CD8-positive, alpha-beta memory T cell (primary cell): Measurements from ENCODE around the gene ELAVL2. TPM values are rescaled to one million over a fixed set of nuclear protein-coding genes. Genes with fewer than 3 reads are reported as not detected.

Experiments
- CTCF ChIA-PET: fragments of 350-600 bp; sonication (Branson Sonifier 250); formaldehyde crosslinking; loops from one replicate; lab custom pipeline; 2021; ENCODE audit warnings: antibody characterized with exemption; lab: Charles Lee
- POLR2A ChIA-PET: fragments of 350-600 bp; sonication (Branson Sonifier 250); formaldehyde crosslinking; loops from one replicate; lab custom pipeline; 2021; ENCODE audit warnings: antibody characterized with exemption; lab: Charles Lee
- DNase-seq, 5 donors: peaks; one replicate each; pipeline versions ENCODE4 v3.0.0 to v3.0.0-alpha.2; 2020 to 2022; ENCODE audit warnings: mixed read lengths in 1 of 5
- H3K27ac ChIP-seq: one replicate; pipeline ENCODE4 v1.7.0; 2013; ENCODE audit warnings: low read depth, mild to moderate bottlenecking, low read length, moderate library complexity
- H3K27me3 ChIP-seq: 2 replicates; pipeline ENCODE4 v1.7.0; 2013; ENCODE audit warnings: low read length, mild to moderate bottlenecking; ENCODE audit not compliant: insufficient read depth, poor library complexity, severe bottlenecking
- H3K36me3 ChIP-seq: 2 replicates; pipeline ENCODE4 v1.7.0; 2013; ENCODE audit warnings: mild to moderate bottlenecking, low read length, moderate library complexity; ENCODE audit not compliant: insufficient read depth
- H3K4me1 ChIP-seq: 2 replicates; pipeline ENCODE4 v1.7.0; 2013; ENCODE audit warnings: mild to moderate bottlenecking, low read length, moderate library complexity; ENCODE audit not compliant: insufficient read depth
- H3K4me3 ChIP-seq: 2 replicates; pipeline ENCODE4 v1.7.0; 2013; ENCODE audit warnings: mild to moderate bottlenecking, low read length
- H3K9me3 ChIP-seq: 2 replicates; pipeline ENCODE4 v1.7.0; 2013; ENCODE audit warnings: mild to moderate bottlenecking, low read length
- H3K27ac Mint-ChIP-seq, 8 donors: one replicate each; pipeline ENCODE4 v1.8.0; 2020 to 2021; ENCODE audit warnings: mixed read lengths in 8 of 8, mild to moderate bottlenecking in 6 of 8, inconsistent platforms in 3 of 8, moderate library complexity in 3 of 8
- H3K27me3 Mint-ChIP-seq, 2 donors: one replicate each; pipeline ENCODE4 v1.8.0; 2020 to 2021; ENCODE audit warnings: mixed read lengths in 2 of 2, mild to moderate bottlenecking in 1 of 2, moderate library complexity in 1 of 2
- H3K36me3 Mint-ChIP-seq, 3 donors: one replicate each; pipeline ENCODE4 v1.8.0; 2020 to 2021; ENCODE audit warnings: mixed read lengths in 3 of 3, inconsistent platforms in 1 of 3, mild to moderate bottlenecking in 1 of 3
- H3K4me1 Mint-ChIP-seq, 3 donors: one replicate each; pipeline ENCODE4 v1.8.0; 2020 to 2021; ENCODE audit warnings: mixed read lengths in 3 of 3, inconsistent platforms in 1 of 3, mild to moderate bottlenecking in 1 of 3
- H3K4me3 Mint-ChIP-seq, 7 donors: one replicate each; pipeline ENCODE4 v1.8.0; 2020 to 2021; ENCODE audit warnings: mixed read lengths in 7 of 7, mild to moderate bottlenecking in 6 of 7, moderate library complexity in 4 of 7, inconsistent platforms in 2 of 7
- H3K9me3 Mint-ChIP-seq, 5 donors: one replicate each; pipeline ENCODE4 v1.8.0; 2020 to 2022; ENCODE audit warnings: mixed read lengths in 5 of 5, mild to moderate bottlenecking in 3 of 5, moderate library complexity in 2 of 5, inconsistent platforms in 1 of 5
- polyA plus RNA-seq: library from polyadenylated mRNA; unstranded; fragments of 300-500 nt; fragmentation: Illumina TruSeq; gene quantifications from one replicate; pipeline ENCODE4 v1.2.3, GENCODE V29; 2021
- total RNA-seq, 2 experiments: library from RNA; stranded (reverse); gene quantifications; one replicate each; pipeline ENCODE4 v1.2.3, GENCODE V29; 2021

Gene ELAVL2
- total RNA-seq (not detected), polyA plus RNA-seq (not detected)

DNA sequence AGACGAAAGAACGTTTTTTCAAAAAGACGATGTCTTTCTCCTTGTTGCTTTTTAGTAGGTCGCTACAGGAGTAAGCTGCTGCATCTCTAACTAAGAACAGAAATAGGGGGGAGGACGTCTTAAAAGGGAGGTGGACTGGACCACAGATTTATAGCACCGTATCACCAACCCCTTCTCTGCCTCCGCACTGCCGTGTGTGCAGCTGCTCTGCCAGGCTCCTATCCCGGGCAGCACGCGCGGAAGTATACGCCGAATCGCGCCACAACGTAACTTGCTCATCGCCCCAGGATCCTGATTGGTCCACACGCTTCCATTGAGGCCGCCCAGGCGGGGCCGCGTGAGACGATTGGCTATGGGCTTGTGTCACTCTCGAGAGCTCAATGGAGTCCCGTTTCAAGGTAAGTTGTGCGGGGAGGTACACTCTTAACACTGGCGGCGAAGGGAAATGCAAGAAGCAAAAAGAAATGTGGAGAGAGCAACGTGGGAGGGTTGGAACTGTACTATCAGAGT lies at the start of gene ELAVL2:
Gene ELAVL2, minus strand, starts transcription at position 121 of the 510 bp plus-strand sequence. CDS start 64,006 bp downstream, outside the sequence.
- Histone ChIP-seq H3K4me1 (no peaks in the 10 kb centered on the region), H3K9me3 (no peaks in the 10 kb centered on the region), H3K27me3 (no peaks in the 10 kb centered on the region), H3K36me3 (no peaks in the 10 kb centered on the region), H3K27ac (no peak within 1 kb of the TSS), H3K4me3 (no peak within 1 kb of the TSS)
- no peak within 1 kb of the TSS for H3K4me3 Mint-ChIP-seq
- peak in 2 of 5 donors; percentile 7 to 36 for DNase-seq
- H3K4me1 Mint-ChIP-seq: no peaks in the 10 kb centered on the region
- H3K36me3 Mint-ChIP-seq: no peaks in the 10 kb centered on the region
- H3K9me3 Mint-ChIP-seq: peaks cover 11 to 25% (median 13%) of the 10 kb centered on the region in 5 donors
- no peak within 1 kb of the TSS for H3K27ac Mint-ChIP-seq
- CTCF ChIA-PET: no interaction called here
- POLR2A ChIA-PET: no interaction called here
- peaks cover 26 to 34% of the 10 kb centered on the region in 2 donors for H3K27me3 Mint-ChIP-seq

DNA sequence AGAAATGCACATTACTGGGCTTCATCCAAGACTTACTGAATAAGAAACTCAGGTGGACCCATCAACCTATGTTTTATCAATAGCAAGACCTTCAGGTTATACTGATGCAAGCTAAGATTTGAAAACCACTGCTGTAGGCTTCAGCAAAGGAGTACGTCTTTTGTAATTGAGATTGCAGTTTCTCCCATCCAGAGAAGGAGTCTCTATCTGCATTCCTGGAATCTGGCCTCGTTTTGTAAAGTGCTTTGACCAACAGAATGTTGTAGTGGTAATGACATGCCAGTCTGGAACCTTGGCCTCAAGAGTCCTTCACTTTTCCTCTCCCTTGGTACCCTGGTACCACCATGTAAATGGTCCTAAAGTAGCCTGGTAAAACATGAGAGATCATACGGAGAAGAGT lies 32.2 kb upstream of the ELAVL2 start:
- Mint-ChIP-seq H3K4me1 (no peaks in the 10 kb centered on the region), H3K27ac (peak overlapping the region in 1 of 8 donors; percentile 22), H3K4me3 (no peak overlapping the region), H3K36me3 (no peaks in the 10 kb centered on the region), H3K9me3 (peaks cover 3 to 37% (median 22%) of the 10 kb centered on the region in 5 donors), H3K27me3 (no peaks in the 10 kb centered on the region)
- H3K36me3 ChIP-seq: no peaks in the 10 kb centered on the region
- DNase-seq: no peak
- POLR2A ChIA-PET: no interaction called here
- no peak overlapping the region for H3K27ac ChIP-seq
- CTCF ChIA-PET: no interaction called here
- H3K27me3 ChIP-seq: no peaks in the 10 kb centered on the region
- H3K4me3 ChIP-seq: no peak overlapping the region
- H3K4me1 ChIP-seq: no peaks in the 10 kb centered on the region
- H3K9me3 ChIP-seq: no peaks in the 10 kb centered on the region

DNA sequence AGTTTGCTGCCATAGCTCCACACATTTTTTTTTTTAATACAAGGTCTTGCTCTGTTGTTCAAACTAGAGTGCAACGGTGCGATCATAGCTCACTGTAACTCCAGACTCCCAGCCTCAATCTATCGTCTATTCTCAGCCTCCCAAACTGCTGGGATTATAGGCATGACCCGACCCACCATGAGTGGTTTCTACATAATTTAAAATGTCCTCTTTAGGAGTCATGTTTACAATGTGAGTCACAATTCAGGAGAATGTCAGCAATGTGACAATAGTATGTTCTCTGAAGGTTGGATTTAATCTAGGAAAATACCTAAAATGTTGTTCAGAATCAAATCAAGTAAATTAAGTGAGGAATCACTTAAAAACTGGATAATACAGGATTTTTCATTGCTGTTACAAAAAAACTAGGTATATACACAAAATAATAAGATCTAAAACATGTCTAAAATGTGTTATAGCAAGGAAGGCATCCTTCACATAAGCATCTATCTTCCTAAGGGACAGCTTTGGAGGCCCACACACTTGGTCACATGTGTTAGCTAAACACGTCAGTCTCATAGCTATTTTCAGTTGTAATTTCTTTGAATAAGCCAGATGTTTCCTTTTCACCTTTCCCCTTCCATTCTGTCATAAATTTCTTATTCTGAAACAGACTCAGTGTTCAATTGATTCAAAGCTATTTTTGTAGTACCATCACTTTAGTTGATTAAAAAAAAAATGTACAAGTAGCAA lies 30.0 kb upstream of the ELAVL2 start:
- Mint-ChIP-seq H3K27ac (no peak overlapping the region), H3K27me3 (peaks cover 0 to 5% of the 10 kb centered on the region in 2 donors), H3K4me3 (no peak overlapping the region), H3K4me1 (no peaks in the 10 kb centered on the region), H3K36me3 (no peaks in the 10 kb centered on the region), H3K9me3 (peaks cover 5 to 36% (median 14%) of the 10 kb centered on the region in 5 donors)
- H3K27ac ChIP-seq: no peak overlapping the region
- CTCF ChIA-PET: no interaction called here
- no peaks in the 10 kb centered on the region for H3K27me3 ChIP-seq
- no peak overlapping the region for H3K4me3 ChIP-seq
- no peaks in the 10 kb centered on the region for H3K9me3 ChIP-seq
- DNase-seq: no peak
- no peaks in the 10 kb centered on the region for H3K4me1 ChIP-seq
- POLR2A ChIA-PET: no interaction called here
- no peaks in the 10 kb centered on the region for H3K36me3 ChIP-seq

DNA sequence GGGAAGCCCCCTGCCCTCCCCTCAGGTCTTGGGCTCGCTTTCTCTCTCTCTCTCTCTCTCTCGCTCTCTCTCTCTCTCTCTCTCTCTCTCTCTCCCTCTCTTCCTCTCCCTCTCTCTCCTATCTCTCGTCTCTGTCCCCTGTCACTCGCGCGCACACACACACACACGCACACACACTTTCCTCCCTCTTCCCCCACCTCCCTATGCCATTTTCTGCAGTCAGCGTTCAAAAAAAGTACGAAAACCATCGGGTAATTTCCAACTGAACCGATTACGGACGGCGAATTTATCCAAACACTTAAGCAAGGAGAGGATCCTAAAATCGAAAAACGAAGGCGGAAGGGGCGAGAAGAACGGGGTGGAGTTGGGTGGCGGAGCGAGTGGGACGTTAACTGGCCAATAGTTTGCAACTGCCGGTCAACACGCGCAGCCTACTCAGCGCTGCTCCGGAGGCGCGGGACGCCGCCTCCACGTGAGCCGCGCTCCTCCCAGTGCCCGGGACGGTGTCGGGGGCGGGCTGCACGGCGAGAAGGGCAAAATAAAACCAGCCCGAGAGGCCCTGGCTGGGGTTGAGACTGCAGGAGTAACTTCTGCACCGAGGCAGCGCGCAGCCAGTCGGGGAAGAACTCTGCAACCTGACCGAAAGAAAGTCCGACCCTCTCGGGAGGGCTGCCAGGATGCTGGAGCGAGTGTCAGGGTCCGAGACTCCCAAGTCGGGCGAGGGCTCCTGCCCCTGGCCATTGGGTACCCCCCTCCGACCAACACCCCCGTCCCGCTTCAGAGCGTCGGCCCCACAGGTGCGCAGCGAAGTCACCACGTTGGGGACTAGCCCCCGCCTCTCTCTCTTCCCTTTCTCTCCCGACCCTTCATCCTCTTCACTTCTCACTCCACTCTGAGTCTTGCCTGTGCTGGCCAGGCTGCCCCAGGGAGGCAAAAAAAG lies 24.9 kb upstream of the ELAVL2 start:
- POLR2A ChIA-PET: no interaction called here
- H3K36me3 ChIP-seq: no peaks in the 10 kb centered on the region
- H3K4me1 ChIP-seq: no peaks in the 10 kb centered on the region
- no peaks in the 10 kb centered on the region for H3K27me3 ChIP-seq
- H3K9me3 ChIP-seq: no peaks in the 10 kb centered on the region
- CTCF ChIA-PET: no interaction called here
- Mint-ChIP-seq H3K36me3 (no peaks in the 10 kb centered on the region), H3K27ac (no peak overlapping the region), H3K27me3 (peaks cover 3 to 16% of the 10 kb centered on the region in 2 donors), H3K9me3 (peaks cover 3 to 18% (median 13%) of the 10 kb centered on the region in 5 donors), H3K4me3 (peak overlapping the region in 1 of 7 donors; percentile 15), H3K4me1 (no peaks in the 10 kb centered on the region)
- H3K4me3 ChIP-seq: no peak overlapping the region
- DNase-seq: no peak
- no peak overlapping the region for H3K27ac ChIP-seq

DNA sequence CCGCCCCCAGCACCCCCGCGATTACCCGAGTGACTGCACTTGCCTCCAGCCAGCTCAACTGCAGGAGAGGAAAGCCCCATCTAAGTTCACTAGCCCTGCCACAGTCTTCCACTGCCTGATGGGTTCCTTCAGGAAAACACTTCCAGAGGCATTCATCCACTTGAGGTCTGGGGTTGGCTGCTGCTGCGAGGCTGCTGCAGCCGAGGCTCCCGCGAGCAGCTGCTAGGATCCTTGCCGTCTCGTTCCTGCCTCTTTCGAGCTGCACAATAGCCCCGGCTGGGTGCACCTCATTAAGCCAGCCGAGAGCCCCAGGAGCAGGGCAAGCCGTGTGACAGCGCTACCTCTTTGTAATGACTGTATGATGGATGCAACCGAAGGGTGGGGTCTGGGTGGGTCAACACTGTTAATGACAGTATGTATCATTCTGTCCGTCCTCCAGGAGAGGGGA lies 24.2 kb upstream of the ELAVL2 start:
- no peak overlapping the region for H3K27ac Mint-ChIP-seq
- peak overlapping the region in 1 of 7 donors; percentile 48 for H3K4me3 Mint-ChIP-seq
- H3K27ac ChIP-seq: no peak overlapping the region
- H3K4me3 ChIP-seq: no peak overlapping the region
- ChIA-PET POLR2A (no interaction called here), CTCF (no interaction called here)
- H3K36me3 Mint-ChIP-seq: no peaks in the 10 kb centered on the region
- H3K9me3 Mint-ChIP-seq: peaks cover 3 to 18% (median 13%) of the 10 kb centered on the region in 5 donors
- no peaks in the 10 kb centered on the region for H3K36me3 ChIP-seq
- H3K27me3 ChIP-seq: no peaks in the 10 kb centered on the region
- DNase-seq: no peak
- H3K4me1 Mint-ChIP-seq: no peaks in the 10 kb centered on the region
- H3K27me3 Mint-ChIP-seq: peaks cover 3 to 16% of the 10 kb centered on the region in 2 donors
- H3K9me3 ChIP-seq: no peaks in the 10 kb centered on the region
- H3K4me1 ChIP-seq: no peaks in the 10 kb centered on the region

DNA sequence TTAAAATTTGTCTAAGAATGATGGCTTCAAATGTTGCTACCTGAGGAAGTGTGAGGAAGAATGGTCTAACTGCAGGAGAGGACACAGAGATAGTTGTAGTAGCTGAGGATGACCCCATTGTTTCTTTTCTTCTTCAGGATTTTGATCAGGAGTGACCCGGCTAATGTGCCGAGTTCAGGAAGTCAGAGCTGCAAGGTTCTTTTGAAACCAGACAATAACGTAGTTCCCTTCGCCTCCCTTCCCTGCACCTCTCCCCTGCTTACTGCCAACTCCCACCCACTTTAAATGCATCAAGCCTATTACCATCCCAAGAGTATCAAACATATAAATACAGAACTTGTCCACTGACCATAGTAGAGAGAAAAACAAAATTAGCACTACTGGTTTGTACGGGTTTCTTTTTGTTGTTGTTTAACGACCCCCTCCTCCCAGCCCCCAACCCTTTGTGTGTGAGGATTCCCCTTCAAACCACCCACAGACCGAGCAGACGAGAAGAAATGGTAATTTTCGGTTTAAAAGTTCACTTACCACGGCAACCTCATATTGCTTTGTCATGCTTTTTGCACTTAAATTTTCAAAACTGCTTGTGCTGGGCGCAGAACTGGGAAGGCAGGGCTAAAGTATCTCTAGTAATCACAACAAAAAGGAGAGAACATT lies 23.5 kb upstream of the ELAVL2 start:
- no peaks in the 10 kb centered on the region for H3K27me3 ChIP-seq
- no peaks in the 10 kb centered on the region for H3K9me3 ChIP-seq
- no peaks in the 10 kb centered on the region for H3K36me3 Mint-ChIP-seq
- no peak overlapping the region for H3K27ac ChIP-seq
- peaks cover 3 to 16% of the 10 kb centered on the region in 2 donors for H3K27me3 Mint-ChIP-seq
- ChIA-PET CTCF (no interaction called here), POLR2A (no interaction called here)
- H3K4me1 Mint-ChIP-seq: no peaks in the 10 kb centered on the region
- no peaks in the 10 kb centered on the region for H3K36me3 ChIP-seq
- no peak for DNase-seq
- H3K27ac Mint-ChIP-seq: no peak overlapping the region
- no peak overlapping the region for H3K4me3 Mint-ChIP-seq
- H3K9me3 Mint-ChIP-seq: peaks cover 3 to 18% (median 13%) of the 10 kb centered on the region in 5 donors
- H3K4me3 ChIP-seq: no peak overlapping the region
- no peaks in the 10 kb centered on the region for H3K4me1 ChIP-seq

DNA sequence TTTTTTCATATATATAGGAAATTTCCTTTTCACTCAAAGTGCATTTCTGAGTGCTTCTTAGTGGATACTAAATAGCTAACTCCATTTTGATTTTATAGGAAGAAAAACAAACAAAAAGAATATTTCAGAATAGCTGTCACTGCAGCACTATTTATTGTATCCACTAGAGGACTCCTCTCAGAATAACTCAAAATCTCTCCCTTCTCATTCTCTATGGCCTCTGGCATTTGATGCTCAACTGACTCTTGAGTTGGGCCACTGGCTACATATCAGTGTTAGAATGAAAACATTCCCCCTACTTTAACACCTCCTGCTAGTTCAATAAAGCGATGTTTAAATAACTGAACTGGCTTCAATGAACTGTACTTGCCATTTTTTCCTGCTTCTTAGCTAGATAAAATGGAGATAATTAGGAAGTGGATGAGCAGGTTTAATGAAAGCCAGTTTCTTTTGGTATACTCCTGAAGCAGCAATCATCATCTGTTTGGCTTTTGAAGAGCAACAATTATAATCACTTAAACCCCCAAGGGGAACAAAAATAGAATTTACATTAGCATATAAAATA lies 16.6 kb upstream of the ELAVL2 start:
- ChIA-PET CTCF (no interaction called here), POLR2A (no interaction called here)
- Mint-ChIP-seq H3K4me1 (no peaks in the 10 kb centered on the region), H3K9me3 (peaks cover 0 to 5% (median 3%) of the 10 kb centered on the region in 5 donors), H3K4me3 (no peak overlapping the region), H3K27ac (no peak overlapping the region), H3K36me3 (no peaks in the 10 kb centered on the region), H3K27me3 (no peaks in the 10 kb centered on the region)
- Histone ChIP-seq H3K27ac (no peak overlapping the region), H3K27me3 (no peaks in the 10 kb centered on the region), H3K4me1 (no peaks in the 10 kb centered on the region), H3K36me3 (no peaks in the 10 kb centered on the region), H3K9me3 (no peaks in the 10 kb centered on the region), H3K4me3 (no peak overlapping the region)
- DNase-seq: no peak
